Measurements from ENCODE around the gene AFAP1.
A peak's percentile ranks its signal among the peaks of the same experiment; 100 is the strongest.

AFAP1 gene

DNA sequence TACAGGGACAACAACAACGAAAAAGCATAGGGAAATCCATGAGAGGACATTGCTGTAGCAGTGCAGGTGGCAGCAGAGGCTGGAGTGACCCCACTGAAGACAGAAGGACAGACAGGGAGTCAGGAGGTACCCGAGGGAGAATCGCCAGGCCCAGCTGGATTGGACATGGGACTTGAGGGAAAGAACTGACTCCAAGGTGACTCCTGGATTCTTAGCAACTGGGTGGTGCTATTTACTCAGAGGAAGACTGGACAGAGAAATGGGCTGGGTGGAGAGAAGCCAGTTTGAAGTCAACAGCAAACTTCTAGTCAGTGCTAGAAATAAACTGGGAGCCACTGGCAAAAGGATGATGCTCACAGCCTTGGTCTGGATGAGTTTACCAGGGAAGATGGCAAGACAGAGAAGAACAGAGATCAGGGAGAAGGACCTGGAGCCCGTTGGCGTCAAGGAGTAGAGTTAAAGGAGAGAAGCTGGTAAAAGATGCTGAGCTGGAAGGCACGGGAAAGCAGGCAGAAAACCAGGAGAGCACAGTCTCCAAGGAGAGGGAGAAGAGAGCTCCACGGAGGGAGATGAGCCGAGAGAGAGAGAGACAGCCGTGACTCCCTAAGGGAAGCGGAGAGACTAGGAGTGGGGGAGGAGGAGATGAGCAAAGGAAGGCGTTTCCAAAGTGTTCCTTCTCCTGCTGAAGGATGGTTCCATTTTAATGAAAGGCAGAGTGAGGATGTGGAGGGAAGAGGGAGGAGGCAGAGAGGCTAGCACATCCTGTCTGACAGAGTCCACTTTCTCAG is 119.4 kb downstream of the AFAP1 start:
- DNase-seq (ENCODE audit: low read depth): no peak

DNA sequence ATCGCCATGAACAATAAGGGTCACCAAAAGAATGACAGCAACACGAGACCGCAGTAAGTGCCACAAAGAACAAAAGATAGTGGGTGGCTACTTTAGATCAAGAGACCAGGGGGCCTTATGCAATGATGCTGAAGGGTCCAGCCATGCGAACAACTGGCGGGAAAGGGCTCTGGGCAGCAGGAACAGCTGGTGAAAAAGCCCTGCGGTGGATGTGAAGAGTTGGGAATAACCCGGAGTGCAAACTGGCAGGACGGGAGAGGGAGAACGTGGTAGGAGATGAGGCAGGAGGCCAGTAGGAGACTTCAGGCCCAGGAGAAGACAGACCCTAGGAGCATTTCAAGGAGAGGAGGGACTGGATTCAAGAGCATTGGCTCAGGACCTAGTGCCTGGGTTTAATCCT is 120.2 kb downstream of the AFAP1 start:
- no peak for DNase-seq (ENCODE audit: low read depth)

DNA sequence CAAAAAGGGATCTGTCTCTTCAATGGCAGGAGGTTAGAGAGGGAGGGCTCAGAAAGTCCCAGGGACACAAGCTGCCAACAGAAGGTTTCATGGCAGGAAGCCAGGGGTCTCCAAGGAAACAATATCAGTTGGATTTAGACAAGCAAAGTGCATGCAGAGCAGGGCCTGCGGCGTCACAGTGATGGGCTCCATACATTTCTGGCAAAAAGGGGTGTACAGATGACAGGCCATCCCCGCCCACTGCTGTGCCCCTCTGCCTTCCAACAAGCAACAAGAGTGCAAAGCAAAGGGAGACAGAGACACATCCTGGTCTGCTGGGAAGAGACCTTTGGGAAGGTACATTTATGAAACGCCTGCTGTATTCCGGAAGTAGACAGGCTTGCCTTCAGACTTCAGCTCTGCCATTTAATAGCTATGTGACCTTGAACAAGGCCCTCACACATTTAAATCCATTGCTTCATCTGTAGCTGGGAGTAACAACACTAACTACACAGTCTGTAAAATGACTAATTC is 121.2 kb downstream of the AFAP1 start:
- no peak for DNase-seq (ENCODE audit: low read depth)

DNA sequence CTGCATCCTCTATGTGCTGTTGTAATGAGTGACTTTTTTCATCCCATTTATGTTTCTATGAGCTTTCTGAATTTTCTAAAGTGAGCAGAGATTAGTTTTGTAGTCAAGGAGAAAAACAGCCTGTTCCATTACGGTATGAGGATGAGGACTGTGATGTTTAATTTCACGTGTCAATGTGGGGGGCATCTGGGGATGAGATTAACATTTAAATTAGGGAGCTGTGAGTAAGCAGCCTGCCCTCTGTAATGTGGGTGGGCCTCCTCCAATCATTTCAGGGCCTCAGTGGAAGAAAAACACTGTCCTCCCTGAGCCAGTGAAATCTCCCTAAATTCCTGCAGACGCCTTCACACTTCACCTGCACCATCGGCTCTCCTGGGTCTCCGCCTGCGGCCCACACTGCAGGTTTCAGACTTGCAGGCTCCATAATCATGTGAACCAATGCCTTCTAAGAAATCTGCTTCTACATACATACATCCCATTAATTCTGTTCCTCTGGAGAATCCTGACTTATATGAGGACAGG is 121.7 kb downstream of the AFAP1 start:
- no peak for DNase-seq (ENCODE audit: low read depth)

DNA sequence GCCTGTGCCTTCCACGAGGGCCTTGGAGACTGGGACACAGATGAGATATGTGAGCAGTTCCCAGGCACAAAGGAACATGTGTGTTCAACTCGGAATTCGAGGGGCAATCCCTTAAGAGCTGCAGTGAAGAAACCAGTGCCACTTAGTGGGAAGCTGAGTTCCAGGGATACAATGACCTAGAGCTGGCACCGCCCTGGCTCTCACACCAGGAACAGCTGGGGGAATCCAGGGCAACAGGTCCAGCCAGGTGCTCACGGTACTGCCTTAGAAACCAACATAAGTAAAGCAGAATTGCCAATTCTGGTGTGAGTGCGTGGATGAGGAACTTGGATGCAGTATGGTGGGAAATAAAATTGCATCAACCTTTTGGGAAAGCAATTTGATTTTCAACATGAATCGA is 122.9 kb downstream of the AFAP1 start:
- no peak for DNase-seq (ENCODE audit: low read depth)

DNA sequence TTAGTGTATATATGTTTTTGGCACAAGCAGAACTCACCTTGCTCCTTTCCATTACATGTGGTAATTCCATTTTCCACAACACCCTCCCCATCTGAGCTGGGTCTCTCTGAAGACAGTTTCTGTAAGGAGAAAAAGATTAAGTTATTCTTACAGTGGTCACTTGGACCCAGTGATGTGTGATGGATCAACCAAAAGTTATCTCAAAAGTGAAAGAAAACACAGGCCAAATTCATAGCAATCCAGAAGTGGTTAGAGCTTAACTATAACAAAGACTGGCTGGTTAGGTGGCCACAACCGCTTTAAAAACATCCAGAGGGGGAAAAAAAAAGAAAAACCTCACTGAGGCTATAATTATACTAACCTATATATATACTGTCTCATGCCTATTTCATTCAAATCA is 123.7 kb downstream of the AFAP1 start:
- DNase-seq (ENCODE audit: low read depth): no peak

DNA sequence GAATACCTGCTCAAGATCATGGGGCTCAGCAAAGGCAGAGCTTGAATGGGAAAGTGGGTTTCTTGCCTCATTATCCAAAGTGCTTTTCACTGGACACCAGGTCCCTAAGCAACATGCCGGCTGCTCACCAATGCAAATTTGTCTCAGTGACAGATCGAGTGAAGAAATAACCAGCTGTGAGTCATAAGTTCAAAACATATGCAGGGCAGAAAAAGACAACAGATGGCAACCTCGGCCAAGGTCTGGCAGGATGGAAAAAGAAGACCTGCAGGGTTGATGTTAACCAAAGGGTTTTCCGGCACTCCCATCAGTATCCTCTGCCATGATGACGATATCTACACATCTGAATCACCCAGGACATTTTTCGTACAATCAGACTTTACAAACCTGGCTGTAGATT is 124.1 kb downstream of the AFAP1 start:
- peak; percentile 74 for DNase-seq (ENCODE audit: low read depth)

DNA sequence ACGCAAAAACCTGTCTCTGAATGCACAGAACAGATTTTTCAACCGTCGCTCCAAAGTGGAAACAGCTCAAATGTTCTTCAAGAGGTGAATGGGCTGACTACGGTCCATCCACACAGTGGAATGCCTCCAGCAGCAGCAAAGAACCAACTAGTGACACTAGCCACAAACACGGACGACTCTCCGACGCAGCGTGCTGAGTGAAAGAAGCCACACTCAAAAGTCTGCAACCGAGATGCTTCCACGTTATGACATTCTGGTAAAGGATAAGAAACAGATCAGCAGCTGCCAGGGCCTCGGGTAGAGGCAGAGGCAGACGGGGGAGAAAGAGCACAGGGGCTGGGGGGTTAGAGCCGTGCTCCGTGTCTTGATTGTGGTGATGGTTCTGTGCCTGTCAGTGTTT is 125.2 kb downstream of the AFAP1 start:
- no peak for DNase-seq (ENCODE audit: low read depth)

DNA sequence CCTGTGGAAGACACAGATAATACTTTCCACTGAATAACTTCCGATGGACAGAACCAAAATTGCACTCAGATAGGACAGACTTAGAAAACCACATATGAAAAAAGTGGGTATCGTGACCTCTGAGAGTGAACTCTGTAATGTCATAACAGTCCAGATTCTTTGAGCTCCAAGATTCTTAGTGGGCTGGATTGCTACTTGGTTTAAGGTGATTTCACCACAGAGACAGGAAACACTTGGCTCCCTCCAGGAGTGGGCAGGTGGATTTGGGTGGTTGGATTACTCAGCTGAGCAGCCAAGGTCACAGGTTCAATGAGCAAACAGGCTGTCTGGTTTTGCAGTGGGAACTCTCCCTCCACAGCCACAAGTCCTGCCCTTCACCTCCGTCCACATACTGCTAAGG is 126.0 kb downstream of the AFAP1 start:
- no peak for DNase-seq (ENCODE audit: low read depth)

DNA sequence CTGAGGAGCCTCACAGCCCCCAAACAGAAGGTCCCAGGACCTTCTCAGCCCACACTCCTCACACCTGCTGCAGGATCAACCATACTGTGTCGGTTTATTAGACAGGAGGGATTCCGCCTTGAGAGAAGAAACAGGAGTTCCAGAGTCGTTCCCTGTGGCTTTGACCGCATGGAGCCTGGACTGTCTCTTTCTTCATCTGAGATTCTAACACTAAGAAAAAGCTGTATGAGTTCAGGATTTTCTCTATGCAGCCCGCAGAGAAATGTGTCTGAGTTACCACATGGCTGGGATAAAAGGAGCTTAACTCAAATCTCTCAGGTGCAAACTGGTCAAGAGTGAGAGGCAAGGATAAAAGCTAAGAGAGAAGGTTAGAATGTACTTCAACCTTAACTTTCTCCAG is 126.7 kb downstream of the AFAP1 start:
- no peak for DNase-seq (ENCODE audit: low read depth)

DNA sequence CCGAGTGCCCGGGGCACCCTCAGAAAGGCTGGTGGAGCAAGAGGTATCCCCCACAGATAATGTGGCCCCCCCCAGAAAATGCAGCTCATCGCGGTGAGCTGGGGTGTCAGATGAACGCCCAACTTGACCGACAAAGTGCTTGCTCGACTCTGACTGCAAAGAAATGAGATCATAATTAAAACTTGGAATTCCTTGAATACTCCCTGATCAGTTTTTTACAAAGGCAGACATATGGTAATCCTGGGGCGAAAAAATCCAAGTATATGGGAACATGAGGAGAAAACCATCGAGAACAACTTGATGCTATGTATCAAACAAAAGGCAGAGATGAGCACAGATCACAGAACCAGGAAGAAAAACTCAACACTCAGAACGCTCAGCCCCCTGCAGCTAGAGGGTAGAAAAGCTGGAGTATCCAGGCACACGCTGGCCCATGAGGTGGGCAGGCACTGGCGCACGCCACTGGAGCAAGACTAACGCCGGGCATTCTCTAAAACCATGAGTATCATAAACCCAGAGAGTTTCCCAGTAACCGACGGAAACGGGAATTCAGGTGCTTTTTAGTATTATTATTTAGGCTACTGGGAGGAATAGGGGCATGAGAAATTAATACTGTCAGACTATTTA is 127.3 kb downstream of the AFAP1 start:
- DNase-seq (ENCODE audit: low read depth): no peak

DNA sequence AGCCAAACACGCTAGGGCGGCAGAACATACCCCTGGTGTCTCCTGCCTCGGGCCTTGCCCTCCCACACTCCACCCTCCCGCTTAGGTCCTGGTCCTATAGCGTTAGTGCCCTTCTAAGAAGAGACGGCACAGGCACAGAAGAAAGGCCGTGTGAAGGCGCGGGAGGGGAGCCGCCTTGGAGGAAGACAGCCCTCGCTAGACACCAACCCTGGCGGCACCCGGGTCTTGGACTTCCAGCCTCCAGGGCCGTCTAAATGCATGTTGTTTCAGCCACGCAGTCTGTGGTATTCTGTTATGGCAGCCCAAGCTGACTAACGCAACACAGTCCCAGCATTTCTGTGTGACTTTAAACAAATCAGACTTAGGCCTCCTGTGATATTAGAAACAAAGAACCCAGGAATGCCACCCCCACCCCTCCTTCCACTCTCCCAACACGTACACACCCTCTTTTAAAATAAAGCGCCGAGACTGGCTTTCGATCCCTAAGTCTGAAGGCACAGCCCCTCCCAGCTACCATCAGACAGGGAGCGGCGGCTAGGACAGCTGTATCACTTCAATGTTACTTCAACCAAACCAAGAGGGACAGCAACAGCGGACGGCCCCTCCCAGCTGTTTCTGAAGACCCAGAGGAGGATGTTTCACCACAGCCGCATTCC is 128.0 kb downstream of the AFAP1 start:
- DNase-seq (ENCODE audit: low read depth): no peak

DNA sequence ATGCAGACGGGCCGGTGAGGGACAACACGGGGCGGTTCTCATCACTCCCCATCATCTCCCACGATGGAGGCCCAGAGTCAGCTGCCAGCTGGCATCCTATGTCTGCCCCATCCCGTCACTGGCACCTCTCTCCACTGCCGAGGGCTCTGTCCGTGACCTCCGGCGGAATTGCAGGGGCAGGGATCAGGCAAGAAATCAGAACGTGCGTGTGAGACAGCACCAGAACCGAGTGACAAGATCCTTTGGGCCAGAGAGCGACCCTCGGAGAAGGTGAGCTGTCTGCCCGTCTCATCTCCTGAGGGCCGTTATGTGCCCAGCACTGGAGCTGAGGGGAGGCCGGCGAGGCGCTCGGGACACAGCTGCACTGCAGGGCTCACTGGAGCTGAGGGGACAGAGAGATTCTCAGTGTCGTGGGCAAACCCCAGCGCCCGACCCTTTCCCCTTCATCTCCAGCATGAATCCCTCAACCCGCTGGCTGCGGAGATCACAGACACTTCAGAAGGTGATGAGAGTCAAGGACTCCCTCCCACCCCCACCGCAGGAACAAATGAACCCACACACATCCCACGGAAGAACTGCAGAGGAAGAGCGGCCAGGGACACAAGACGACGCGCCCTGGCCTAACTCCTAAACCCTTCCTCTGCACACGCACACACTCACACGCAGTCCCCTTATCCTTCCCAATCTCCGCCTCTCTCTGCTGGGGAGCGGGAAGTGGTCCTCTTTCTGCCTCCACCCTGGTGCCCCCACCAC is 128.7 kb downstream of the AFAP1 start:
- DNase-seq (ENCODE audit: low read depth): no peak

DNA sequence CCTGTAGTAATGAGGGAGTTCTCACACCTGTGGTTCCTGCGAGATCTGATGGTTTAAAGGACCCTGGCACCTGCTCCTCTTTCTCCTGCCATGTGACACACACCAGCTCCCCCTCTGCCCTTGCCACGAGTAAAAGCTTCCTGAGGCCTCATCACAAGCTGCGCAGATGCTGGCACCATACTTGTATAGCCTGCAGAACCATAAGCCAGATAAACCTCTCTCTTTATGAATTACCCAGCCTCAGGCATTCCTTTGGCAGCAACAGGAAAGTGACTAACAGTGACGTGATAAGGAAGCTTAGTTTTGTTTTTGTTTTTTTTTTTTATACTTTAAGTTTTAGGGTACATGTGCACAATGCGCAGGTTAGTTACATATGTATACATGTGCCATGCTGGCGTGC is 130.9 kb downstream of the AFAP1 start:
- no peak for DNase-seq (ENCODE audit: low read depth)

DNA sequence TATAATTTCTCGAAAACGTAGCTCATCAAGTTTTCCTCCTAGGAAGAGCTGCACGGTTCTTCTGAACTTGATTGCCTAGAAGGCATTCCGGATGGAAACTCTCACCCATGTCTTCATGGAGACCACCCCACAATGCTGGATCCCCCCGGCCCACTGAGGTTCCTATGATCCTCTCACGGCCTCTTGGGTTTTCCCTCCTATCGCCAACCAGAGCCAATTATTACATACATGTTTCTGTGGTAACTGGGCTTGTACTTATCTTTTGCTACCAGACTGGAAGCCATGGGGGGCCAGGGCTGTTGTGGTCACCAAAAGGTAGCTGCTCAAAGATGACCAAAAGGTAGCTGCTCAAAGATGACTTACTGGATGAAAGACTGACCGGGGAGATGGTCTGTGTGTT is 131.5 kb downstream of the AFAP1 start:
- no peak for DNase-seq (ENCODE audit: low read depth)

DNA sequence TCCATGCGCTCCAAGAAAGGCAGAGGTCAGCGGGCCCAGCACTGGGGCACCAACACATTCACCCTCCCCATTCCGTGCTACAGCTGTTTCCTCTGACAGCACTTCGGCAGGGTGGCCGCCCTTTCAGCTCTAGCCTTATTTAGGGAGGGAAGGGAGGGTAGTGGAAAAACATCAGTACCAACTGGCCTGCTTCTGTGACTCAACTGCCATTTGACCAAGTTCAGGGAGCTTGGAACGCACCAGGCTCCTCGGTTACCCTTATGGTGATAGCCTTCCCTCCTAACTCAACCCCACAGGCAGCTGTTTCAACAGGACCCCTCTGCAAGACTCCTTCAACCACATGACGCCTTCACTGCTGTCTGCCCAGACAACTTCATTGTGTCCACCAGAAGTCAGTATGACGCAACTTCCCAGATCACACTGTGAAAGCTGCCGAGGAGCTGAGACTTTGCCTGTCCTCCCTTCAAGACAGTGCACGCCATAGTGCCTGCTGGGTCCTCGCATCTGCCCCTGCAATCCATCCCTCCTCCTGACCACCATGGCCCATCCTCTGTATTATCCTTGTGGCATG is 132.2 kb downstream of the AFAP1 start:
- no peak for DNase-seq (ENCODE audit: low read depth)

DNA sequence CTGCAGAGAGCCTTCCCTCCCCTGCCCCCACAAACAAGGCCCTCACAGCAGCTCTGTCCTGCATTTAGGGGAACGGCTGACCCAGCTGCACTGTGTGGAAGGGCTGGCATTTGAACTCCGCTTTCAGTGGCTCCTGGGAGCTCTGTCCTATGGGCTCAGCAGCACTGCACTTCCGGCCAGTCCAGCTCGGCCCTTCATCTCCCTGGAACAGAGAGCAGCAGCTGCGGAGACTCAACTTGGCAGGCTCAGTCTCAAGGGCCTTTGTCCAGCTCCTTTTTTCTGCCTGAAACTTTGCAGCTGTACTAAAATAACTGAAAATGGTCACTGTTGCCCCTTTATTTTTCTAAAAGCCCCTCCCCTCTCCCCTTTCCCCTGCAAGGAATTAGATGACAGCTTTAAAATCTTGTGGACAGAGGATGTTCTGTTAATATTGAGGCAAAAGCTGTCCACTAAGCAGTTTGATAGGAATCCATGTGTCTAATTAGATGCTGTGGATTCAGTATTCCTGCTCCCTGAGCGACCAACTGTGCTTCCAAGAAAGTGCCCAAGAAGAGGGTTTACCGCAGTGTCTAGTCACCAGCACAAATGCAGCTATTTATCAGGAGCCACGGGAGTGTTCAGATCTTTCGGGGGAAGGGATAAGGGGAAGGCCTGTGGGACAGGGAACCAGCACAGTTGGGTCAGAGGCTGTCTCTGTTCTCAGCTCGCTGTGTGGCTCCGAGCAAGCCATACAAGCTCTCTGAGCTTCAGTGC is 133.1 kb downstream of the AFAP1 start:
- no peak for DNase-seq (ENCODE audit: low read depth)

DNA sequence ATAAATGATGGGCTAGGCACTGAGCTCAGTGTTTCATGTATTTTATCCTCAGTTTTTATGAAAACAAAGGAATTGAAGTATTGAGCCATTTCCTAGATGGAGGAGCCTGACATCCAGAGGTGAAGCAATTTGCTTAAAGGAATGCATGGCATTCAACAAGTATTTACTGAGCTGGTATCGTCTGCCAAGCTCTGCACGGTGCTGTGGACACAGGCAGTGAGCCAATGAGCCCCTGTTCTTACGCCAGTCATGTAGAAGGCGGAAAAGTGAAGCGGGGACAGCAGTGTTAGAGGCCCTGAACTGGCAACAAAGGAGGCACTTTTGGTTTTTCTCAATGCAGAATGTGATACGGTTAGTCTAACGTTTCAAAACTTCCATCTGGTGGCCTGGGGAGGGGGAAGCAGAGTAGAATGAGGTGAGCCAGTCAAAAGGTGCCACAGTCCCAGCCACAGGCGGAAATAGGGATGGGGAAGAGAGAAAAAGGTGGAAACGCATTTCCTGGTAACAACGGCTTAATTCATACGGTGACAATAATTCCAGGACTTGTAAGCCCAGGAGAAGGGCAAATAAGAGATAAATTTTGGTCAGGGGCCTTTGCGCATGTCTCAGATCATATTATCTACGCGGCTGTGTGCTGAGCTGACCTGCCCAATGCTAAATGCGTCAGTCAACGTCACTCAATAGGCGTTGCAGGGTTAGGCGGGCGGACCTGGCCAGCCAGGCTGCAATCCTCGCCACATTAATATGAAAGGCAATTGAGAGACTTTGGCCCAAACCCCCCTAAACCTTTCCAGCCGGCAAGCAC is 133.9 kb downstream of the AFAP1 start:
- no peak for DNase-seq (ENCODE audit: low read depth)

DNA sequence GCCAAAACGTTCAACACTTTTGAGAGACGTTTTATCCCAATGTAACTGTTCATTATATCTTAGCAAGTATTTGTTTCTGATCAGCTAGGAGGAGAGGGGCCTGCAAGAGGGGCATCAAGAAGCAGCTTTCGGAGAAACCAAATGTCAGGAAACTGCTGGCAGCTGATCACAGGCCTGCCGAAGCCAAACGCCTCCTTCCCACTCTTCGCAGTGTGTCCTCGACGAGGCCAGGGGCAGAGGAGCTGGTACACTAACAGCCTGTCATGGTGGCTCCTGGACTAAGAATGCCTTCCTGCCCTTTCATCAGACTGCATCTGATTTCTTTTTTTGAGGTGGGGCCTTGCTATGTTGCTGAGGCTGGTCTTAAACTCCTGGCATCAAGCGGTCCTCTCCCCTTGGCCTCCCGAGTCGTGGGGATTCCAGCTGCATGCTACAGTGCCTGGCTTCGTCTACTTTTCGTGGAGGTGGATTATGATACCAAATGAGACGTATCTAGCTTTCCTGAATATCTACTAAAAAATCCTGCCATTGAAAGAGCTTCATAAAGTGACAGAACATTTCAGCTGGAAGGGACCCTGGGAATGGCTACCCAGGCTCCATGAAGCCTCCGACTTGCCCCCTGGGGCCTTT is 134.8 kb downstream of the AFAP1 start:
- DNase-seq (ENCODE audit: low read depth): no peak

All from GM04504 (cell line).